ENCODE measurements around the gene TMOD1. TPM values are rescaled to one million over a fixed set of nuclear protein-coding genes. Genes with fewer than 3 reads are reported as not detected.

Gene TMOD1
- total and polyA plus RNA-seq, 9 donors, result 37.1 to 77.2 (median 64.0) TPM

- TF ChIP-seq POLR2A (IDR thresholded peaks at IDR 0.05), result no peak
- TF ChIP-seq, protein P1, sequence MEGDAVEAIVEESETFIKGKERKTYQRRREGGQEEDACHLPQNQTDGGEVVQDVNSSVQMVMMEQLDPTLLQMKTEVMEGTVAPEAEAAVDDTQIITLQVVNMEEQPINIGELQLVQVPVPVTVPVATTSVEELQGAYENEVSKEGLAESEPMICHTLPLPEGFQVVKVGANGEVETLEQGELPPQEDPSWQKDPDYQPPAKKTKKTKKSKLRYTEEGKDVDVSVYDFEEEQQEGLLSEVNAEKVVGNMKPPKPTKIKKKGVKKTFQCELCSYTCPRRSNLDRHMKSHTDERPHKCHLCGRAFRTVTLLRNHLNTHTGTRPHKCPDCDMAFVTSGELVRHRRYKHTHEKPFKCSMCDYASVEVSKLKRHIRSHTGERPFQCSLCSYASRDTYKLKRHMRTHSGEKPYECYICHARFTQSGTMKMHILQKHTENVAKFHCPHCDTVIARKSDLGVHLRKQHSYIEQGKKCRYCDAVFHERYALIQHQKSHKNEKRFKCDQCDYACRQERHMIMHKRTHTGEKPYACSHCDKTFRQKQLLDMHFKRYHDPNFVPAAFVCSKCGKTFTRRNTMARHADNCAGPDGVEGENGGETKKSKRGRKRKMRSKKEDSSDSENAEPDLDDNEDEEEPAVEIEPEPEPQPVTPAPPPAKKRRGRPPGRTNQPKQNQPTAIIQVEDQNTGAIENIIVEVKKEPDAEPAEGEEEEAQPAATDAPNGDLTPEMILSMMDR (IDR thresholded peaks at IDR 0.05), result peak; percentile 68 to 80 (median 76)
- H3K4me3 ChIP-seq, result no peak overlapping the region
- H3K27me3 ChIP-seq, result no peaks in the 10 kb centered on the region
- no peak overlapping the region for H3K27ac ChIP-seq
- no peaks in the 10 kb centered on the region for H3K9me3 ChIP-seq
- peak; percentile 69 to 88 (median 78) for DNase-seq
- intact Hi-C loops (cut with DNase I), result loop anchor here in 3 of 4 donors (5.0 kb wide), 2 partner anchors 96 to 131 kb away; partner anchors contain the start of gene TMOD1 (in 2 of the 3)
- WGBS, 3 donors, result 20 to 27% (median 21%) methylated on average over 11 of the region's 11 CpGs
- H3K36me3 ChIP-seq, result no peaks in the 10 kb centered on the region
- peaks cover 5% of the 10 kb centered on the region for H3K4me1 ChIP-seq (ENCODE audit: insufficient read depth)
Observed at GRCh38 chr9:97598461-97599288, 97.2 kb downstream of the TMOD1 start.

- H3K4me3 ChIP-seq, result no peak overlapping the region
- H3K9me3 ChIP-seq, result no peaks in the 10 kb centered on the region
- no peak overlapping the region for H3K27ac ChIP-seq
- 69 to 79% (median 78%) methylated on average over 7 of the region's 7 CpGs for WGBS, 3 donors
- peaks cover 5% of the 10 kb centered on the region for H3K4me1 ChIP-seq (ENCODE audit: insufficient read depth)
- no peaks in the 10 kb centered on the region for H3K27me3 ChIP-seq
- intact Hi-C loops (cut with DNase I), result loop anchor here in 3 of 4 donors (5.0 kb wide), 2 partner anchors 97 to 132 kb away; partner anchors contain the start of gene TMOD1 (in 2 of the 3)
- no peak for DNase-seq
- TF ChIP-seq EP300 (IDR thresholded peaks at IDR 0.05), result no peak
- TF ChIP-seq, protein P1 (IDR thresholded peaks at IDR 0.05), result no peak
- no peak for TF ChIP-seq POLR2A (IDR thresholded peaks at IDR 0.05)
- H3K36me3 ChIP-seq, result no peaks in the 10 kb centered on the region
Observed at GRCh38 chr9:97599314-97599846, 97.9 kb downstream of the TMOD1 start.

GRCh38 chr9:97600531-97601227 lies 99.2 kb downstream of the TMOD1 start:
- Histone ChIP-seq H3K36me3 (no peaks in the 10 kb centered on the region), H3K9me3 (no peaks in the 10 kb centered on the region), H3K27me3 (no peaks in the 10 kb centered on the region), H3K4me1 (ENCODE audit: insufficient read depth) (peaks cover 5% of the 10 kb centered on the region), H3K4me3 (no peak overlapping the region), H3K27ac (no peak overlapping the region)
- no peak for TF ChIP-seq EP300 (IDR thresholded peaks at IDR 0.05)
- TF ChIP-seq POLR2A (IDR thresholded peaks at IDR 0.05), result no peak
- TF ChIP-seq, protein P1 (IDR thresholded peaks at IDR 0.05), result no peak
- intact Hi-C loops (cut with DNase I), result loop anchor here in 1 of 4 donors (5.0 kb wide), 1 partner anchor 133 kb away; no protein-coding TSS in a partner anchor
- no peak for DNase-seq
- 88 to 94% (median 89%) methylated on average over 8 of the region's 8 CpGs for WGBS, 3 donors

DNA sequence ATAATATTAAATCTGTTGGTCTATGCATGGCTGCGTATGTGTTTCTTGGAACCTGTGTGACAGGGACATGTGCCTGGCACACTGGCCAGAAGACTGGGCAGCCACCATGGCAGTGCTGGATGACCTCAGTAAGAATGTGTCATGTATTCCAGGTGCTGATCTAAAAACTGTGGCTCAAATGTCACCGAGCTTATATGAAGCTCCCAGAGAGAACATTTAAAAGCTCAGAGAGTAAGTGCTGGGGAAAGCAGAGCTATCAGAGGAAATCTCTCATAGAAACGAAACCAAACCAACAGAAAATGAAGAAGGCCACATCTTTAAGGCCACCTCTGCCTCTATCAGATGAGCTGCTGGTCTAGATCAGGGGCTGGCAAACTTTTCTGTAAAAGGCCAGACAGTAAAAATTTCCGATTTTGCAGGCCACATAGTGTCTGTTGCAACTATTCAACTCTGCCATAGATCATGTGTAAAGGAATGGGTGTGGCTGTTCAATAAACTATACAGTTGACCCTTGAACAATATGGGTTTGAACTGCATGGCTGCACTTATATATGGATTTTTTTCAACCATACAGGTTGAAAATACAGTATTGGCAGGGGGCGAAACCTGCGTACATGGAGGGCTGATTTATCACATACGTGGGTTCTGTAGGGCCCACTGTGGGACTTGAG lies 99.9 kb downstream of the TMOD1 start:
- H3K4me1 ChIP-seq (ENCODE audit: insufficient read depth), result peaks cover 5% of the 10 kb centered on the region
- no peaks in the 10 kb centered on the region for H3K9me3 ChIP-seq
- no peaks in the 10 kb centered on the region for H3K27me3 ChIP-seq
- H3K4me3 ChIP-seq, result no peak overlapping the region
- H3K27ac ChIP-seq, result no peak overlapping the region
- no peak for DNase-seq
- 90 to 94% (median 93%) methylated on average over 7 of the region's 7 CpGs for WGBS, 3 donors
- TF ChIP-seq, protein P1 (IDR thresholded peaks at IDR 0.05), result no peak
- TF ChIP-seq EP300 (IDR thresholded peaks at IDR 0.05), result no peak
- no peak for TF ChIP-seq POLR2A (IDR thresholded peaks at IDR 0.05)
- intact Hi-C loops (cut with DNase I), result loop anchor here in 1 of 4 donors (5.0 kb wide), 1 partner anchor 134 kb away; no protein-coding TSS in a partner anchor
- no peaks in the 10 kb centered on the region for H3K36me3 ChIP-seq
